K562 (cell line): Measurements from ENCODE around the gene DPP9. TPM values are rescaled to one million over a fixed set of nuclear protein-coding genes. Genes with fewer than 3 reads are reported as not detected.

Experiments
- CBFA2T3 ChIP-seq: fragments of 450-650 bp; IDR thresholded peaks from 2 replicates; pipeline ENCODE4 v1.6.1; 2017
- HDAC1 ChIP-seq, 2 experiments: fragments of 450-650 bp; IDR thresholded peaks; 2 replicates each; pipeline ENCODE4 v1.6.1; 2016 to 2017; ENCODE audit warnings: inconsistent platforms in 1 of 2, mild to moderate bottlenecking in 1 of 2, moderate library complexity in 1 of 2
- HDGF ChIP-seq: fragments of 450-650 bp; IDR thresholded peaks from 2 replicates; pipeline ENCODE4 v1.6.1; 2016
- NFIC ChIP-seq: fragments of 450-650 bp; IDR thresholded peaks from 2 replicates; pipeline ENCODE4 v1.6.1; 2017; ENCODE audit warnings: mild to moderate bottlenecking, inconsistent platforms
- NR2C2 ChIP-seq, 2 experiments: fragments of 200-800 bp in 1 of 2; sonication (Bioruptor generic) in 1 of 2; sonication (generic) in 1 of 2; formaldehyde crosslinking in 1 of 2; IDR thresholded peaks; 2 replicates each; pipeline versions ENCODE4 v1.6.1 to v1.8.0; 2016 to 2022; ENCODE audit warnings: mild to moderate bottlenecking in 1 of 2, missing compliant biosample characterization in 1 of 2, missing genetic modification characterization in 1 of 2, missing genetic modification reagents in 1 of 2
- NRF1 ChIP-seq, 2 experiments: fragments of 450-650 bp; IDR thresholded peaks in 1 of 2; conservative IDR thresholded peaks in 1 of 2; 2 replicates each; pipeline ENCODE4 v1.6.1; 2014; ENCODE audit warnings: mild to moderate bottlenecking in 2 of 2
- NUFIP1 ChIP-seq: fragments of 450-650 bp; IDR thresholded peaks from 2 replicates; pipeline ENCODE4 v1.6.1; 2018; ENCODE audit not compliant: partially characterized antibody
- PCBP1 ChIP-seq: fragments of 200-400 bp; formaldehyde crosslinking; IDR thresholded peaks from 2 replicates; pipeline ENCODE4 v1.6.1; 2018; ENCODE audit warnings: mild to moderate bottlenecking, low read depth, low read length; ENCODE audit not compliant: poor library complexity, severe bottlenecking
- POLR2B ChIP-seq: fragments of 450-650 bp; IDR thresholded peaks from 2 replicates; pipeline ENCODE4 v1.6.1; 2018; ENCODE audit warnings: low read depth; ENCODE audit not compliant: partially characterized antibody
- SMAD1 ChIP-seq: fragments of 150-350 bp; IDR thresholded peaks from 2 replicates; pipeline ENCODE4 v1.6.1; 2014; ENCODE audit warnings: low read length, low read depth; ENCODE audit not compliant: partially characterized antibody
- TAF9B ChIP-seq: fragments of 450-650 bp; IDR thresholded peaks from 2 replicates; pipeline ENCODE4 v1.6.1; 2018; ENCODE audit warnings: mild to moderate bottlenecking; ENCODE audit not compliant: partially characterized antibody
- TRIM25 ChIP-seq: fragments of 450-650 bp; IDR thresholded peaks from 2 replicates; pipeline ENCODE4 v1.7.0; 2016; ENCODE audit warnings: borderline replicate concordance
- ZBTB7A ChIP-seq: IDR thresholded peaks from 2 replicates; pipeline ENCODE4 v1.6.1; 2011; ENCODE audit warnings: low read depth, mild to moderate bottlenecking, low read length, moderate library complexity, borderline replicate concordance; ENCODE audit not compliant: control insufficient read depth
- ZFX ChIP-seq: sonication (generic); formaldehyde crosslinking; IDR thresholded peaks from 2 replicates; pipeline ENCODE4 v1.8.0; 2022; ENCODE audit warnings: mild to moderate bottlenecking, missing genetic modification reagents, moderate library complexity
- ZKSCAN1 ChIP-seq: fragments of 150-350 bp; IDR thresholded peaks from 2 replicates; pipeline ENCODE4 v1.6.1; 2016; ENCODE audit warnings: low read depth, low read length
- ZNF699 ChIP-seq: fragments of 250-450 bp; sonication (Bioruptor Pico); IDR thresholded peaks from 2 replicates; pipeline ENCODE4 v1.8.0; 2021; ENCODE audit warnings: mild to moderate bottlenecking, moderate library complexity; ENCODE audit not compliant: insufficient replicate concordance
- polyA plus RNA-seq, 8 experiments: library from polyadenylated mRNA; depleted of rRNA in 4 of 8; stranded (reverse) in 5 of 8; unstranded in 3 of 8; fragments of >200 nt; fragmentation: Nextera tagmentation in 2 of 8; fragmentation: Illumina TruSeq in 1 of 8; extraction: Ambion mirVana in 2 of 8; extraction: Trizol in 1 of 8; gene quantifications; 2 replicates each; pipeline versions ENCODE4 v1.2.1 to v1.2.3, GENCODE V29; 2011 to 2014; ENCODE audit warnings: inconsistent platforms in 1 of 8, missing spikeins in 1 of 8
- total RNA-seq, 7 experiments: library from RNA; depleted of rRNA in 6 of 7; stranded (reverse); fragments of >200 nt in 6 of 7; fragmentation: Illumina TruSeq in 2 of 7; extraction: Trizol in 2 of 7; gene quantifications; 2 replicates each; pipeline versions ENCODE4 v1.2.1 to v1.2.3, GENCODE V29; 2011 to 2021; ENCODE audit warnings: low replicate concordance in 1 of 7
- TF ChIP-seq, protein P1 (sequence below): sonication (generic); formaldehyde crosslinking; IDR thresholded peaks from 2 replicates; pipeline ENCODE4 v1.5.0; 2020; ENCODE audit warnings: missing genetic modification reagents
- TF ChIP-seq, protein P2 (sequence below), 2 experiments: fragments of 450-650 bp in 1 of 2; sonication (generic) in 1 of 2; formaldehyde crosslinking in 1 of 2; IDR thresholded peaks in 1 of 2; conservative IDR thresholded peaks in 1 of 2; 2 replicates each; pipeline versions ENCODE4 v1.6.1 to v1.8.1; 2016 to 2023; ENCODE audit warnings: mild to moderate bottlenecking in 2 of 2, moderate library complexity in 2 of 2, inconsistent platforms in 1 of 2, missing genetic modification reagents in 1 of 2
- TF ChIP-seq, protein P3 (sequence below): sonication (generic); formaldehyde crosslinking; IDR thresholded peaks from 2 replicates; pipeline ENCODE4 v1.8.0; 2022; ENCODE audit warnings: mild to moderate bottlenecking, low read depth, missing genetic modification reagents
- TF ChIP-seq, protein P4 (sequence below): fragments of 450-650 bp; IDR thresholded peaks from 2 replicates; pipeline ENCODE4 v1.6.1; 2016; ENCODE audit warnings: borderline replicate concordance

Gene DPP9
- total and polyA plus RNA-seq, 9 of the 15 experiments (the other 6 are each of a cell fraction or from before 2014, with no cell fraction given) = 0.90 to 66.7 (median 24.5) TPM

DNA sequence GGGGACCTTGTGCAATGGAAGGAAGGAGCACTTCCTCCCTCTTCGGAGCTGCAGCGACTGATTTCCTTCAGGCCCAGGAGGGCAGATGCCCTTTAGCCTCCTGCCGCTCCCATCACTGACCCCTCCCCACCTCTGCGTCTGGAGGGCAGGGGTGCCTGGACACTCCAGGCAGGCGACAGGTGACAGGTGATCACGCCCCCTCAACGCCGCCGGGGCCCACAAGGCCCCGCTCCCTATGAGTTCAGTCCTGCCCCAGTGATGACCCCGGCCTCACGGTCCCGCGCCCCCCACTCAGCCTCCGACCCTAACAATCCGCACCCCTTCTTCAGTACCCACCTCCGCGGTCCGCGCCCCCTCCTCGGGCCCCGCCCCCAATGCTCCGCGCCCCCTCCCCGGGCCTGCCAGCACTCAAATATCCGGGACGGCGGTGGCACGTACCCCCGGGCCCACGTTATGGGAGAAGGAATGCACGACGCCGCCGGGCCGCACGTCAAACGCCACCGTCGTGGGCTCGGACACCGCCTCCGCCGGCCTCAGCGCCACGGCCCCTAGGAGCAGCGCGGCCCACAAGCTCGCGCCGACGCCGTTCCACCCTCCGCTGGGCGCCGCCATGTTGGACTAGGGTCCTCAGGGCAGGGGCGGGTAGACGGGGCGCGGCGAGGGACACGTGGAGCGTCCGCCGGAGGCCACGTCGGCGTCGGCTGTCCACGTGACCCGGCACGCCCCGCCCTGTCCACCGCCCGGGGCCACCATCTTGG, 53.7 kb downstream of the DPP9 start, which contains the start of gene MYDGF (continued):
- TF ChIP-seq ZNF699 (no peak), ZBTB7A (peak; percentile 92), POLR2B (peak; percentile 55), ZKSCAN1 (0 out of 2 replicates have a peak, but pooled peaks have one; percentile 10), ZFX (CRISPR knock-in tag) (peak; percentile 63), NUFIP1 (no peak), TRIM25 (no peak), NFIC (peak; percentile 56), SMAD1 (peak; percentile 18), HDGF (no peak), HDAC1 (IDR thresholded peaks at IDR 0.05) (peak in 1 of 2 experiments; percentile 98; a peak in 3 of 4 replicates), CBFA2T3 (no peak), NRF1 (conservative IDR thresholded peaks at IDR 0.05 in 1 of 2, IDR thresholded peaks at IDR 0.05 in 1 of 2) (0 out of 4 replicates have a peak, but pooled peaks have one; percentile 25 to 48), PCBP1 (peak; percentile 76), NR2C2 (CRISPR knock-in tag; IDR thresholded peaks at IDR 0.05) (peak; percentile 58; the same call in 1 of the 2 replicates), NR2C2 (tag; IDR thresholded peaks at IDR 0.05) (peak; percentile 83), TAF9B (no peak)
- TF ChIP-seq, protein P1, sequence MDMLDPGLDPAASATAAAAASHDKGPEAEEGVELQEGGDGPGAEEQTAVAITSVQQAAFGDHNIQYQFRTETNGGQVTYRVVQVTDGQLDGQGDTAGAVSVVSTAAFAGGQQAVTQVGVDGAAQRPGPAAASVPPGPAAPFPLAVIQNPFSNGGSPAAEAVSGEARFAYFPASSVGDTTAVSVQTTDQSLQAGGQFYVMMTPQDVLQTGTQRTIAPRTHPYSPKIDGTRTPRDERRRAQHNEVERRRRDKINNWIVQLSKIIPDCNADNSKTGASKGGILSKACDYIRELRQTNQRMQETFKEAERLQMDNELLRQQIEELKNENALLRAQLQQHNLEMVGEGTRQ (CRISPR knock-in tag) = peak; percentile 97
- TF ChIP-seq, protein P2, sequence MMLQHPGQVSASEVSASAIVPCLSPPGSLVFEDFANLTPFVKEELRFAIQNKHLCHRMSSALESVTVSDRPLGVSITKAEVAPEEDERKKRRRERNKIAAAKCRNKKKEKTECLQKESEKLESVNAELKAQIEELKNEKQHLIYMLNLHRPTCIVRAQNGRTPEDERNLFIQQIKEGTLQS (IDR thresholded peaks at IDR 0.05) = no peak
- TF ChIP-seq, protein P2 (CRISPR knock-in tag; conservative IDR thresholded peaks at IDR 0.05) = no peak
- TF ChIP-seq, protein P3, sequence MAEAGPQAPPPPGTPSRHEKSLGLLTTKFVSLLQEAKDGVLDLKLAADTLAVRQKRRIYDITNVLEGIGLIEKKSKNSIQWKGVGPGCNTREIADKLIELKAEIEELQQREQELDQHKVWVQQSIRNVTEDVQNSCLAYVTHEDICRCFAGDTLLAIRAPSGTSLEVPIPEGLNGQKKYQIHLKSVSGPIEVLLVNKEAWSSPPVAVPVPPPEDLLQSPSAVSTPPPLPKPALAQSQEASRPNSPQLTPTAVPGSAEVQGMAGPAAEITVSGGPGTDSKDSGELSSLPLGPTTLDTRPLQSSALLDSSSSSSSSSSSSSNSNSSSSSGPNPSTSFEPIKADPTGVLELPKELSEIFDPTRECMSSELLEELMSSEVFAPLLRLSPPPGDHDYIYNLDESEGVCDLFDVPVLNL (CRISPR knock-in tag) = 0 out of 2 replicates have a peak, but pooled peaks have one; percentile 44
- TF ChIP-seq, protein P4, sequence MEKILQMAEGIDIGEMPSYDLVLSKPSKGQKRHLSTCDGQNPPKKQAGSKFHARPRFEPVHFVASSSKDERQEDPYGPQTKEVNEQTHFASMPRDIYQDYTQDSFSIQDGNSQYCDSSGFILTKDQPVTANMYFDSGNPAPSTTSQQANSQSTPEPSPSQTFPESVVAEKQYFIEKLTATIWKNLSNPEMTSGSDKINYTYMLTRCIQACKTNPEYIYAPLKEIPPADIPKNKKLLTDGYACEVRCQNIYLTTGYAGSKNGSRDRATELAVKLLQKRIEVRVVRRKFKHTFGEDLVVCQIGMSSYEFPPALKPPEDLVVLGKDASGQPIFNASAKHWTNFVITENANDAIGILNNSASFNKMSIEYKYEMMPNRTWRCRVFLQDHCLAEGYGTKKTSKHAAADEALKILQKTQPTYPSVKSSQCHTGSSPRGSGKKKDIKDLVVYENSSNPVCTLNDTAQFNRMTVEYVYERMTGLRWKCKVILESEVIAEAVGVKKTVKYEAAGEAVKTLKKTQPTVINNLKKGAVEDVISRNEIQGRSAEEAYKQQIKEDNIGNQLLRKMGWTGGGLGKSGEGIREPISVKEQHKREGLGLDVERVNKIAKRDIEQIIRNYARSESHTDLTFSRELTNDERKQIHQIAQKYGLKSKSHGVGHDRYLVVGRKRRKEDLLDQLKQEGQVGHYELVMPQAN = peak; percentile 84; the same call in 1 of the 2 replicates
